RPMI8226 (cell line): Measurements from ENCODE around the gene LAMC3.

Source experiments
- DNase-seq: peaks from one replicate; pipeline ENCODE4 v3.0.0-alpha.2; 2015

The LAMC3 gene

DNA sequence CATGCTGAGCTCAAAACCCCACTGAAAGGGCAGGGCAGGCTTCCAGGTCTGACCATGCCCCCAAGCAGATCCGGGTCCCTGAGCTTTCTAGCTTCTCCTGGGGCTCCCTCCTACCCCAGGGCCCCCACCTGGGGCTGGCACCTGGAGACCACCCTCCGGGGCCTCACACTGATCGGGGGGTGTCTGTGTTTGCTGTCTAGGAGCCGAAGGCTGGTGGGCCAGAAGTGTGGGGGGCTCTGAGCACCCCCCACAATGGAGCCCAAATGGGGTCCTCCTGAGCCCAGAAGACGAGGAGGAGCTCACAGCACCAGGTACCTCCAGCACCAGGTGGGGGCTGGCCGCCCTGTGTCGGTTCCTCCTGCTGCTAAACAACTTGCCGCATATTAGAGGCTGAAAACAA, 39.8 kb downstream of the LAMC3 start:
- DNase-seq = no peak

DNA sequence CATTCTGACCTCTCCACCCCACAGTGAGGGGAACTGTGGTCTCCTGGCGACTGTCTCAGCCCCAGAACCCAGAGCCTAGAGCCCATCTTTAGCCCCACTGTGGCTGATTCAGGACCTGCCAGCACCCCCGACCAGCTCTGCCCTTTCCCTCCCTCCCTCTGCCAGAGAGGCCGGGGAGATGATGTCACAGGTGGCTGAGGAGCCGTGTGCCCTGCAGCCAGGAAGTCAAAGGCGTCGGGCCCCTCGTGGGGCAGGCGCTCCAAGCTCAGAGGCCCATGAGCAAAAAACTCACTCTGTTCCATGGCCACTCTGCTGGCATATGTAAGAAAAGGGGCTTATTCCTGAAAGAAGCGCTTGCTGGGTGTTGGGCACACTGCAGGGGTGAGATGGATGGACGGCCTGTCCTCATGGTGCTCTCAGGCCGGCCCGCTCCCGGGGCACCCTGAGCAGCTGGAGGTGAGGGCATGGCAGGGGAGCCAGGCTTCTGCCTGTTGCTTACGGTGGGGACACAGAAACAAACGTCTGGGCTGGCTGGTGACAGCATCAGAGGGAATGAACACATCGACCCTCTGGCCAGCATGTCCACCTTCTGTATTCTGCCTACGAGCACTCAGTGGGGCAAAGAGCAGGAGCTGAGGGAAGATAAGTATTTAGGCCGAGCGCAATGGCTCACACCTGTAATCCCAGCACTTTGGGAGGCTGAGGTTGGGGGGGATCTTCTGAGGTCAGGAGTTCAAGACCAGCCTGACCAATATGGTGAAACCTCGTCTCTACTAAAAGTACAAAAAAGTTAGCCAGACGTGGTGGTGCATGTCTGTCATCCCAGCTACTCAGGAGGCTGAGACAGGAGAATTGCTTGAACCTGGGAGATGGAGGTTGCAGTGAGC, 41.1 kb downstream of the LAMC3 start:
- peak; percentile 51 for DNase-seq

- no peak for DNase-seq
These were observed 41.9 kb downstream of the LAMC3 start for GRCh38 chr9:131050831-131051230.

DNA sequence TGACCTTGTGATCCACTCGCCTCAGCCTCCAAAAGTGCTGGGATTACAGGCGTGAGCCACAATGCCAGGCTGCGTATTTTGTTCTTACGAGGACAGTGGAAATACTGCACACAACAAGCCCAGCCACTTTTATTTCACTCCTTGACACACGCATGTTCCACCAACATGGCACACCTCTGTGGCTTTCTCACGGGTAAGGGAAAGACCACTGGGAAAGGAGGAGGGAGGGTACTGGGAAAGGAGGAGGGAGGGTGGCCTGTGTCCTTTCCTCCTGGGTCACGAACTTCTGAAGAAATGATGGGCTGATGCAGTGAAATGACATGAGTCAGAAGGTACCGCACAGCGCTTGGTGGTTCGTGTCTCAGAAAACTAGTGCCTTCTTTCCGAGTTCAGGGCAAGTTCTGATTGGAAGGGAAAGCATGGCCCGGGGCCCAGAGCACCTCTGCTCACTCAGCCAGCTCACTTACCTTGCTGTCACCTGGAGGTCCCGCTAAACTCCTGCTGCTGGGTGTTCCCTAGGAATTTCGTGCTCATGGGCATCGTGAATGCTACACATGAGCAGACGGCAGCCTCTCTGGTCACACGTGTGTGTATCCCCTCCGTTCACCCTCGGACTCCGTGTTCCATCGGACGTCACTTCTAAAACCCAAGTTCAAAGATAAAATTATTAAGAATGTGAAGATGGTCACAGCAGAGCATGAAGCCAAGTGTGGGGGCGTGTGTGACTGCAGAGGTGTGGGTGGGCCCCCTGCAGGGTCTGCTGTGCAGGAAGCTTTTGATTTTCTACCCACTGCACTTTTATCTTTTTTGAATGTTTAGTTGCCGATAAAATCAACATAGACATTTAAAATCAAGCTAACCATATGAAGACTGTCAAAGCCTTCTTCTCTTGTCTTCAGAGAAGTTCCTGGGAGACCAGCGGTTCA, 42.9 kb downstream of the LAMC3 start:
- no peak for DNase-seq

- DNase-seq = no peak
These were observed 44.9 kb downstream of the LAMC3 start for GRCh38 chr9:131053896-131054295.

DNA sequence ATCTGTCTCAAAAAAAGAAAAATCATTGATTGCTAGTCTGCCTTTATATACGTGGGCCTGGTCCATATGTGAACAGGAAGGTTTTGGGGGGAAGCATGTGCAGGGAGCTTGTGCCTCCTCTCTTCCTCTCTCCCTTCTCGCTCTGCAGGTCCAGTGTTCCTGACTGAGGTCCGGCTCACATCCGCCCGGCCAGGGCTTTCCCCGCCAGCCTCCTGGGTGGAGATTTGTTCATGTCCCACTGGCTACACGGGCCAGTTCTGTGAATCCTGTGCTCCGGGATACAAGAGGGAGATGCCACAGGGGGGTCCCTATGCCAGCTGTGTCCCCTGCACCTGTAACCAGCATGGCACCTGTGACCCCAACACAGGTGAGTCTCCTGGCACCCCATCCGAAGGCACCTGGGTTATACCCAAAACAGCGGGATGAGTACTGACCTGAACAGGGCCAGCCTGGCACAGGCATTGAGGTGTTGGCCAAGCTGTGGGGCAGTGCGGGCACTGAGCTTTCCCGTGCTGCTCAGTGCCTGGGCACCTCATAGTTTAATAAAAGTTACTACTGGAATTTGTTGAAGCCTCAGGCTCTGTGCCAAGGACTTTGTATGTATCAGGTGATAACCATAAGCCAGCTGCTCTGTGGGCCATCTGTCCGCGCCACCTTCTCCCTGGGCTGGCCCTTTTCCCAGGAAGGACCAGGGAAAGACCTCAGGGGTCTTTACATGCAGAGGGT, 48.0 kb downstream of the LAMC3 start:
- DNase-seq = no peak

DNA sequence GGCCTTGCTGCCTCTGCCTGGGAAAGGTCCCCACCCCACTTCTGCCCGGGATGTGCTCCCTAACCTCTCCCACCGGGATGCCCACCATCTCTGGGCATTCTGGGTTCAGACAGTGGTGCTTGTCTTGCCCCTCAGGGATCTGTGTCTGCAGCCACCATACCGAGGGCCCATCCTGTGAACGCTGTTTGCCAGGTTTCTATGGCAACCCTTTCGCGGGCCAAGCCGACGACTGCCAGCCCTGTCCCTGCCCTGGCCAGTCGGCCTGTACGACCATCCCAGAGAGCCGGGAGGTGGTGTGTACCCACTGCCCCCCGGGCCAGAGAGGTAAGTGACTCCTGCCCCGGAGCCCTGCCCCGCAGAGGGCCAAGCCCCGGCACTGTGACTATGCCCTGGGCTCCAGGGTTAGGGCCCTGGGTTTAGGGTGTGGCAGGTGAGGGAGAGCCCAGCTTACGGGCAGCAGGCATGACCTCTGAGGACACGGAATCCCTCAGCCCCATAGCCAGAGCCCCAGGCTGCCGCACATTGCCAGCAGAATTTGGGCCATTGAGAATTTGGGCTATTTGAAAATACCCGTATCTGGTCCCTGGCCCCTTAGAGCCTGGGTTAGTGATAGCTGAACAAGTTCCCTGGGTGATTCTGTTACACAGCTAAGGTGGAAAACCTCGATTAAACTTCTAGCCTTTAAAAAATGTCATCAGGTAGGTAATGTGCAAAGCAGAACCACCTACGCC, 52.1 kb downstream of the LAMC3 start:
- no peak for DNase-seq

DNA sequence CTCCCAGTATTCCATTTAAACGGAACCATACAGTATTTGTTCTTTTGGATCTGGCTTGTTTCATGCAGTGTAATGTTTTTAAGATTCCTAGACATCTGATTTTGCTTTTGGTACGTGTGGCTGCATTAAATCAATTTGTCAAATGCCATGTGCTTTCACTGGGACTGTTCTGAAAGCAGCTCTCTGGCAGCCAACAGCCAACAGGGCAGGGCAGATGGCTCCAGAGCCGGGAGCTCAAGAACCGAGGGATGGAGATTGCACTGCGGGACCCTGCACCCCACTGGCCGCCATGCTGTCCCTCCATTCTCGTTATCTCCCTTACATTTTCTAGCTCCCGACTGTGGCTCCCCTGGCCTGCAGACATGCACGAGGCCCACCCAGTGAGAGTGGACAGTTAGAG, 54.0 kb downstream of the LAMC3 start:
- no peak for DNase-seq

DNA sequence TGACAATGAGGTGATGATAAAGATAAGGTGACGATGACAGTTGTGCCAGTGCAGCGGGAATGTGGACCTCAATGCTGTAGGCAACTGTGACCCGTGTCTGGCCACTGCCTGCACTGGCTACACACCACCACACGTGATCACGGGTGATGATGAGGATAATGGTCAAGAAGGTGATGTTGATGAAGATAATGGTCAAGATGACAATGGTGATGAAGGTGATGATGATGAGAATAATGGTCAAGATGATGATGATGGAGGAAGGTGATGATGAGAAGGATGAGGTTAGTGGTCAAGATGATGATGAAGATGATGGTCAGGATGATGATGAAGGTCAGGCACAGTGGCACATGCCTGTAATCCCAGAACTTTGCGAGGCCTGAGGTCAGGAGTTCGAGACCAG, 56.6 kb downstream of the LAMC3 start:
- no peak for DNase-seq

GRCh38 chr9:131067625-131068024, 58.7 kb downstream of the LAMC3 start:
- no peak for DNase-seq

- no peak for DNase-seq
These were observed 59.3 kb downstream of the LAMC3 start for GRCh38 chr9:131068076-131068816.

DNA sequence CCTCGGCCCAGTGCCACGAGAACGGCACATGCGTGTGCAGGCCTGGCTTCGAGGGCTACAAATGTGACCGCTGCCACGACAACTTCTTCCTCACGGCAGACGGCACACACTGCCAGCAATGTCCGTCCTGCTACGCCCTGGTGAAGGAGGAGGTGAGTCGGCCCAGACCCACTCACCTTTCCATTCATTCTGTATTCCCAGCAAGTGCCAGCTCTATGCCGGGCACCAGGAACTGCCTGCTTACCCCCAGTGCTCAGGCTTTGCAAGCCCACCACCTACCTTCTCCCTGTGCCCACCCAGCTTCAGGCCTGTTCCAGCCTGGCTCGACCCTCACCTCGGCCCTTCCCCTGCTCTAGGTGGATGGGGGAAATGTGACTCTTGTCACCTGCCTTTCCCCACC, 60.7 kb downstream of the LAMC3 start:
- no peak for DNase-seq

DNA sequence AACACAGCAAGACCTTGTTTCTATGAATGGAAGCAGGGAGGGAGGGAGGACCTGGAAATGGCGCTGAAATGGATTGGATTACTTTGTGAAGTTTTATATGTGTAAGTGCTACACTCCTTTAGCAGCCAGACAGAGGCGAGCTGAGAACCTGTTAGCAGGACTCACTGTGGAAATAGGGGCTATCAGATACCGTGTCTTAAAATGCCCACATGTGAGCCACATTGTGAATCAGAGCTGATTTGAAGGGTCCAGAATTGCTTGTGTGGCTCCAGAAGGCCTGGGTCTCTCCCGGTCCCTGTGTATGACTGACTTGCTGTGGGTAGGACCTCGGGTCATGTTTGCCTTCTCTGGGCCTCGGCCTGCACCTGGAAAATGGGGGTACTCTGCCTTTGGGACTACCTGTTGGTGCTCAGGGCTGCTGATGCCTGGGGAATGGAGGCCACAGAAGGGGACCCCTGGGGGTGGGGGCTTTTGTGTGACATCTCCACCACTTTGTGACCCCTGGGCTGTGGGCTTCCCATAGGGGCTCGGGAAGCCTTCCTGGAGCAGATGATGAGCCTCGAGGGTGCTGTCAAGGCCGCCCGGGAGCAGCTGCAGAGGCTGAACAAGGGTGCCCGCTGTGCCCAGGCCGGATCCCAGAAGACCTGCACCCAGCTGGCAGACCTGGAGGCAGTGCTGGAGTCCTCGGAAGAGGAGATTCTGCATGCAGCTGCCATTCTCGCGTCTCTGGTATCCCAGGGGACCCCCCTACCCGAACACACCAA, 63.3 kb downstream of the LAMC3 start:
- no peak for DNase-seq

DNA sequence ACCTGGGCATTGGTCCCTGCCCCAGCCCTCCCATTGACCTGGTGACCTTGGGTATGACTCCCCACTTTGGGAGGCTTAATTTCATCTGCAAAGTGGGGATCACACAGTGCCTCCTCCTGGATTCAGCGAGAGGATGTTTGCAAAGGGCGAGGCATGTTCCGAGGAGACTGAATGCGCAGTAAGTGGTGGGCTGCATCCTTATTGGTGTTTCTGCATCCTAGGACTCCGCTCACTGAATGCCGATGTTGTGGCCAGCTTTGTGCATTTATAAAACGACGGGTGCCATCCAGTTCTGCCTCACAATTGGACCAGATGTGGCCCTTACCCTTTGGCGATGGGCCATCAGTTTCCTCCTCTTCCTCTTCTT, 63.9 kb downstream of the LAMC3 start:
- no peak for DNase-seq

- DNase-seq = no peak
These were observed 67.6 kb downstream of the LAMC3 start for GRCh38 chr9:131076347-131077195.

DNA sequence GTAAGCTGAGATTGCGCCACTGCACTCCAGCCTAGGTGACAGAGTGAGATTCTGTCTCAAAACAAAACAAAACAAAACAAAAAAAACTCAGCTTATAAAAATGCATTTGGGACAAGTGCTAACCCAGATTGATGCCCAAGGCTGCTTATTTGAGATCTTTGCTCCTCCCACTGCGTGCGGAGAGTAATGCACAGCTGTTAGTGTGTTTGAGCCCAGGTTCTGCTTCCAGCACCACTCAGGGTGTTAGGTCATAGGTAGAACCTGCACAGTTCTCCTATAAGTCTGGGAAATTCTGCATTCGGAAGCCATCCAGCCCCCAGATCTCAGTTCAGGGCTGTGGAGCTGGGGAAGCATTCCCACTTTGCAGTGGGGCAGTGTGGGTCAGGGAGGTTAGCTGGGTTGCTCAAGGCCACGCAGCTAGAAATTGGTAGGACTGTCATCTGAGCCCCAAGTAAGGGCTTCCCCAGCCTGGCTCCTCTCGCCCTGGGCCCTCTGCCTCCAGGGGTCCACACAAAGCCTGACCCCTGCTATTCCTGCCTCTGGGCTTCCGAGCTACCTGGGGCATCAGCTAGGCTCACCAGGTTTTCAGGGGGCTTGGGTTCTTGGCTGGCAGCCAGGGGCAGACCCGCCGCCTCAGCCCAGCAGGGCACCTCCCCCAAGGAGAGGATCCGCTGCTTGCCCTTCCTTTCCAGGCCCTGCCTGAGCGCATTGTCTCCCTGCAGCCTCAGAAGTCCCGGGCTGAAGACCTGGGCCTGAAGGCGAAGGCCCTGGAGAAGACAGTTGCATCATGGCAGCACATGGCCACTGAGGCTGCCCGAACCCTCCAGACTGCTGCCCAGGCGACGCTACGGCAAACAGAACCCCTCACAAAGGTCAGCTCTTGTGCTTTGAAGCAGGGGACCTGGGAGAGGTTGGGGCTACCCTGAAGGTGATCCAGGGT, 69.7 kb downstream of the LAMC3 start:
- DNase-seq = no peak

DNA sequence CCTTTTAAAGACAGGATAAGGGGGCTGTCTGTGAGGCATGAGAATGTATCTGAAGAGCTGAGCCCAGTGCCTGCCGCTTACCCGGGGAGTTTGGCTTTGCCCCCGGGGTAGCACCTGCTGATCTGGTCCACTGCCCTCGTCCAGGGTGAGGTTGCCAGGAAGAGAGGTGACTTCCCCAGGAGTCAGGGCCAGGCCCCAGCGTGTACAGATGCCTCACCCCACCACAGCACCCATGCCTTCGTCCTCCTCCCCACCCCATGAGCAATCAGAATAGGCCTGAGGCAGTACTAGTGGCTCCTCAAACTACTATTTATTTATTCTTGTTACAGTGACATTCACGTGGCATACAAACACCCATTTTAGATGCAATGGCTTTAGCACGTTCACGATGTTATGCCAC, 71.6 kb downstream of the LAMC3 start:
- no peak for DNase-seq

DNA sequence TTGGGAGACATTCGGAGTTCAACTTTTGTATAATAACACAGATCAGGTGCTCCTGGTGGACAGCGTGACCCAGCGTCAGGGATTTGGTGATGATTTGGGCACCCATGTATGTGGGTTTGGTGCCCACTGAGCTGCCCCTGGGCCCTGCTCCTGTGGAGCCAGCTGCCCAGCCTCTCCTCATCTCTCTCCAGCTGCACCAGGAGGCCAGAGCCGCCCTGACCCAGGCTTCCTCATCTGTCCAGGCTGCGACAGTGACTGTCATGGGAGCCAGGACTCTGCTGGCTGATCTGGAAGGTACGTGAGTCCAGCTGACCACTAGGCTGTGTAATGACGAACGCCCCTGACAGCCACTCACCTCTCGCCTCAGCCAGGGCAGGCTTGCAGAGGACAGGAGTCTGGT, 72.9 kb downstream of the LAMC3 start:
- no peak for DNase-seq
